KMS-11 (cell line): ENCODE results near the gene LRTM1.

Experiments
- H2AFZ ChIP-seq: fragments of 200-600 bp; sonication (generic); 2 replicates; pipeline ENCODE4 v1.6.1; 2016; ENCODE audit warnings: antibody characterized with exemption, mixed run types, low read depth
- H3K27ac ChIP-seq: fragments of 200-600 bp; sonication (generic); 2 replicates; pipeline ENCODE4 v1.6.1; 2016; ENCODE audit warnings: mild to moderate bottlenecking, mixed run types
- H3K27me3 ChIP-seq: fragments of 200-600 bp; sonication (generic); 2 replicates; pipeline ENCODE4 v1.6.1; 2017; ENCODE audit warnings: mild to moderate bottlenecking, low read depth, mixed run types, moderate library complexity; ENCODE audit not compliant: insufficient read depth
- H3K36me3 ChIP-seq: fragments of 200-600 bp; sonication (generic); 2 replicates; pipeline ENCODE4 v1.6.1; 2017; ENCODE audit warnings: mild to moderate bottlenecking, mixed run types; ENCODE audit not compliant: insufficient read depth
- H3K4me1 ChIP-seq: fragments of 200-600 bp; sonication (generic); 2 replicates; pipeline ENCODE4 v1.6.1; 2016; ENCODE audit warnings: mild to moderate bottlenecking, low read depth, mixed run types; ENCODE audit not compliant: poor library complexity, severe bottlenecking
- H3K4me2 ChIP-seq: fragments of 200-600 bp; sonication (generic); 2 replicates; pipeline ENCODE4 v1.7.0; 2016; ENCODE audit warnings: mild to moderate bottlenecking, mixed run types
- H3K4me3 ChIP-seq: fragments of 200-600 bp; sonication (generic); IDR thresholded peaks from 2 replicates; pipeline ENCODE4 v1.6.1; 2017; ENCODE audit warnings: low read depth, low read length, mixed read lengths; ENCODE audit not compliant: insufficient read depth
- H3K79me2 ChIP-seq: fragments of 200-600 bp; sonication (generic); 2 replicates; pipeline ENCODE4 v1.6.1; 2016; ENCODE audit warnings: low read depth, mixed run types; ENCODE audit not compliant: insufficient read depth
- H3K9ac ChIP-seq: fragments of 200-600 bp; sonication (generic); 2 replicates; pipeline ENCODE4 v1.6.1; 2016; ENCODE audit warnings: mild to moderate bottlenecking, mixed run types
- H4K20me1 ChIP-seq: fragments of 200-600 bp; sonication (generic); 2 replicates; pipeline ENCODE4 v1.6.1; 2016; ENCODE audit warnings: mild to moderate bottlenecking, mixed run types; ENCODE audit not compliant: insufficient read depth
- CTCF ChIP-seq: fragments of 200-600 bp; sonication (generic); conservative IDR thresholded peaks from 2 replicates; pipeline ENCODE4 v1.6.1; 2017; ENCODE audit warnings: low read depth, mild to moderate bottlenecking, antibody characterized with exemption, low read length, moderate library complexity, mixed read lengths

The LRTM1 gene

GRCh38 chr3:54957711-54958110 is 29.9 kb upstream of the LRTM1 start:
- H3K27ac ChIP-seq: no peak overlapping the region
- no peaks in the 10 kb centered on the region for H3K79me2 ChIP-seq

GRCh38 chr3:54955941-54956340 is 28.1 kb upstream of the LRTM1 start:
- H3K27ac ChIP-seq: no peak overlapping the region
- H3K4me2 ChIP-seq: no peak overlapping the region
- no peak overlapping the region for H3K9ac ChIP-seq
- no peak overlapping the region for H3K4me3 ChIP-seq
- no peaks in the 10 kb centered on the region for H3K79me2 ChIP-seq
- no peaks in the 10 kb centered on the region for H3K4me1 ChIP-seq
- H2AFZ ChIP-seq: no peak overlapping the region
- H3K36me3 ChIP-seq: no peaks in the 10 kb centered on the region
- no peaks in the 10 kb centered on the region for H3K27me3 ChIP-seq
- no peaks in the 10 kb centered on the region for H4K20me1 ChIP-seq
- TF ChIP-seq CTCF: no peak

More at GRCh38 chr3:54957711-54958110, 29.9 kb upstream of the LRTM1 start:
- Histone ChIP-seq H3K4me2 (no peak overlapping the region), H4K20me1 (no peaks in the 10 kb centered on the region), H2AFZ (no peak overlapping the region), H3K4me3 (no peak overlapping the region), H3K36me3 (no peaks in the 10 kb centered on the region), H3K9ac (no peak overlapping the region), H3K4me1 (no peaks in the 10 kb centered on the region), H3K27me3 (no peaks in the 10 kb centered on the region)
- no peak for TF ChIP-seq CTCF

GRCh38 chr3:54955496-54955895 is 27.6 kb upstream of the LRTM1 start:
- no peak overlapping the region for H3K4me3 ChIP-seq
- no peak overlapping the region for H3K4me2 ChIP-seq

GRCh38 chr3:54954521-54954920 is 26.7 kb upstream of the LRTM1 start:
- no peak for TF ChIP-seq CTCF
- H2AFZ ChIP-seq: no peak overlapping the region
- H3K27me3 ChIP-seq: no peaks in the 10 kb centered on the region
- H3K9ac ChIP-seq: no peak overlapping the region
- H3K4me3 ChIP-seq: no peak overlapping the region
- no peak overlapping the region for H3K4me2 ChIP-seq
- no peaks in the 10 kb centered on the region for H3K79me2 ChIP-seq
- H3K36me3 ChIP-seq: no peaks in the 10 kb centered on the region
- no peak overlapping the region for H3K27ac ChIP-seq
- no peaks in the 10 kb centered on the region for H4K20me1 ChIP-seq
- H3K4me1 ChIP-seq: no peaks in the 10 kb centered on the region

More at GRCh38 chr3:54955496-54955895, 27.6 kb upstream of the LRTM1 start:
- Histone ChIP-seq H2AFZ (no peak overlapping the region), H4K20me1 (no peaks in the 10 kb centered on the region), H3K36me3 (no peaks in the 10 kb centered on the region), H3K9ac (no peak overlapping the region), H3K27me3 (no peaks in the 10 kb centered on the region), H3K4me1 (no peaks in the 10 kb centered on the region), H3K79me2 (no peaks in the 10 kb centered on the region), H3K27ac (no peak overlapping the region)
- no peak for TF ChIP-seq CTCF
